GM19324 (cell line): ENCODE measurements around the gene TEKT5.

Experiments
- ATAC-seq: cut with Tn5 transposase; IDR thresholded peaks from one replicate; pipeline ENCODE4 v1.9.1; 2021; ENCODE audit warnings: mild to moderate bottlenecking, moderate library complexity; ENCODE audit not compliant: unreplicated experiment, low FRiP score

The TEKT5 gene

DNA sequence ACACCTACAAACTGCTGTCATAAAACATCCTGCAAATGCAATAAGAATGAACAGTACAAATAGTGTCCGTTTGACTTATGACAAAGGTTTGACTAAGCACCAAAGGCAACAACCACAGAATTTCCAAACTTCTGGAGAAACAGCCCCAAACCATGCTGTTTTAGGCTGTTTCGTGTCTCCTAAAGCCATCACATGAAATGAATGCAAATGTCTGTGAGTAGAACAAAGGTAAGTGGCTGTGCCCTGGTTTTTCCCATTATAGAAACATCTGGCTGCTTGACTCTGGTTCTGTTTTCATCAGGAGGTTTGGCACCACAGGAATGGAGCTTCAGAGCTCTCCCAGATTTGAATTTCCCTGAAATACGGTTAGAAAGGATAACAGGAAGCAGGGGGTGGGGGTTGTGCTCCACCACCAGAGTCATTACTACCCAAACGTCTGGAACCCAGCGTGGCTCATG, 109.7 kb downstream of the TEKT5 start:
- no peak for ATAC-seq

DNA sequence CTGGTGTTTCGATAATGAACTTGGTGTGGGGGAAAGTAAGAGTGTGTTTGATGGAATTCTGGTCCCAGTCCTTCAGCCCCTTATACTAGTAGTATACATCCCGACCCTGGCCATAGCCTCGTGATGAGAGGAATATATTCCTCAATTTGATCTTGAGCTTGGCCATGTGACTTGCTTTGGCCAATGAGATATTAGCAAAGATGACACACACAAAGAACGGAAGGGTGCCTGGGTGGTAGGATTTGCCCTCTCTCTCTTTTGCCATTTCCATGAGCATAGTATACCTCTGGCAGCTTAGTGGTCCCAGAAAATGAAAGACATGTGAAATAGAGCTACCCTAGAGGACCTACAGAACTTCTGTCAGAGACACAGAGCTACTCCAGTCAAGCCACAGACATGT, 111.5 kb downstream of the TEKT5 start:
- ATAC-seq = no peak

DNA sequence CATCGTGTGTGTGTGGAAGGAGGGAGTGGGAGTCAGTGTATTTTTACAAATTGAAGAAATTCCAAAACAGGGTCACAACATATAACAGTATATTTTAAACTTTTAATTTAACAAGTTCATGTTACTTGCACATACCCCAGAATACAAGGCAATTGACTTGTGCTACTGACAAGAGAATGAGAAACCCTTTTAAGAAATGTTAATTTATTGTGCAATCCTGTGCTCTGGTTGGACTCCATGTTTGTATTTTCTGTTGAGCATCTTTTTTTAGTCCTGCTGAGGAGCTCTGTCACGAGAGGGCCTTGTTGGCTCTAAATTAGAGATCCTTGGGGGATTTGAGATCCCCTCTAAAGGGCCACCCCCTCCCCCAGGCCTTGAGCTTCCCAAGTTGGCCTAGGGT, 113.2 kb downstream of the TEKT5 start:
- ATAC-seq = no peak

DNA sequence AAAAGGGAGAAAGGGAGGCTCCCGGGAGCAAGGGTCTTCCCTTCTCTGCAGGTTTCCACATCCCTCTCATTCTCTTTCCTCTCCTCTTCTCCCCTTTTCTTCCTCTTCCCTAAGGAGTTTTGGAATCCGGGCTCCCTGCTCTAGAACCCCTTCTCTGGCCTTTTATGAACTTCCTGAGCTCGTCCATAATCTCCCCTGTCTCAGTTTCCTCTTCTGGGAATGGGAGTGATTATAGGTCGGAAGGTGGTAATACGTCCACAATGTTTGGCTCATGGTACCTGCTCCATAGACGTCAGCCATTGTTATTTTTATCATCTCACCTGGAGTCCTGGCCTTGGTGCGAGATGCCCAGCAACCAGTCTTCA, 113.9 kb downstream of the TEKT5 start:
- no peak for ATAC-seq

DNA sequence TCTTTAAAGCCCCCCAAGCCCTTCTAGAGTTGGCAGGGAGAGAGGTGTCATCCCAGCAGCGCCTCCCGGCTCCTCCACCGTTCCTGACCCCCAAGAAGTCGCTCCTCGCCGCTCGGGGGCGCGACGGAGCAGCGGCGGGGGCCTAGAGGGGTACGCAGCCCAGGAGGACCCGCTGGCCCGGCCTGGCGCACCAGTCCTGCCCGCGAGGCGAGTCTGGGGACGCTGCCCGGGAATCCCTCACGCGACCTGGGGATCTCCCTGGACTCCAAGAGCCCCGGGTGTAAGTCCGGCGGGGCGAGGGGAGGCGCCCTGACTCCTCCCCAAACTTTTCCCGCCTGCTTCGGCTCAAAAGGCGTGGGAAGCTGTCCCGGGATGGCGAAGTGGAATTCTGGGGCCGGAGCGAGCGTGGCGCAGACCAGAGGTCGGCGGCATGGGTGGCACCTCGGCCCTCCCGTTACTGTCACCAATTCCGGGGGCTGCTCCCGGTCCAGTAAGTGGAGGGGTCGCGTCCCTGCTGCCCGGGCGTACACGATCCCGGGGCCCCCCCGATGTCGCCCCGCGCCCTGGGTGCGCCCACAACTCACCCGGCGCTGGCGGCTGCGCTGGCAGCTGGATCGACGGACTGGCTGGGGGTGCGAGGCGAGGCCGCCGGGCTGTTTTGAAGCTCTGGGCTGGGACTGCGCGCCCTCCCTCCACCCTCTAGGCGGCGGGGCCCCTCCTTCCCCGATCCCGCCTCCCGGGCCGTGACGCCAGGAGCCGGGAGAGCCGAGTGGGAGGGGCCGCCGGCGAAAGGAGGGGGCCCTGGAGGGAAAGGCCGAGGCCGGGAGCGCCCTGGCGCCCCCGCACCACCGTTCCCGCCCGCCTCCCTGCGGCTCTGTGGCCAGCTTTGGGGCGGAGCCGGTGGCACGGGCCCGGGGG, 114.5 kb downstream of the TEKT5 start, which contains the start of gene EMP2:
EMP2 (minus strand) TSS at position 634 of the 918 bp plus-strand sequence. CDS start 32,981 bp downstream, outside the sequence.
- ATAC-seq = no peak

DNA sequence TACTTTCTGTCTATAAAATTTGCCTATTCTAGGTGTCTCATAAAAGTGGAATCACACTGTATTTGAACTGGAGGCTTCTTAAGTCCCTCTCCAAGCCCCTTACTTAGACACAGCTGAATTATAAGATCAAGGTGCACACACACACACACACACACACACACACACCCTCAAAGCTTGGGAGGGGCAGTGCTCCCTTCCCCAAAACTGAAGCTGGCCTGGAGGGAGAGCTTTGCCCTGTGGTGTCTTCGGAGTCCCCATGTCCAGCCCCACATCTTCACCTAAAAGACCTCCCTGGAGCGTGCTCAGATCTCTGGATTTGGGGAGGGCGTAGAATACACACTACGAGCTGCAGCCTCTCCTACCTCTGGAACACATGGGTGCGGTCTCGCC, 115.2 kb downstream of the TEKT5 start:
- ATAC-seq = no peak

DNA sequence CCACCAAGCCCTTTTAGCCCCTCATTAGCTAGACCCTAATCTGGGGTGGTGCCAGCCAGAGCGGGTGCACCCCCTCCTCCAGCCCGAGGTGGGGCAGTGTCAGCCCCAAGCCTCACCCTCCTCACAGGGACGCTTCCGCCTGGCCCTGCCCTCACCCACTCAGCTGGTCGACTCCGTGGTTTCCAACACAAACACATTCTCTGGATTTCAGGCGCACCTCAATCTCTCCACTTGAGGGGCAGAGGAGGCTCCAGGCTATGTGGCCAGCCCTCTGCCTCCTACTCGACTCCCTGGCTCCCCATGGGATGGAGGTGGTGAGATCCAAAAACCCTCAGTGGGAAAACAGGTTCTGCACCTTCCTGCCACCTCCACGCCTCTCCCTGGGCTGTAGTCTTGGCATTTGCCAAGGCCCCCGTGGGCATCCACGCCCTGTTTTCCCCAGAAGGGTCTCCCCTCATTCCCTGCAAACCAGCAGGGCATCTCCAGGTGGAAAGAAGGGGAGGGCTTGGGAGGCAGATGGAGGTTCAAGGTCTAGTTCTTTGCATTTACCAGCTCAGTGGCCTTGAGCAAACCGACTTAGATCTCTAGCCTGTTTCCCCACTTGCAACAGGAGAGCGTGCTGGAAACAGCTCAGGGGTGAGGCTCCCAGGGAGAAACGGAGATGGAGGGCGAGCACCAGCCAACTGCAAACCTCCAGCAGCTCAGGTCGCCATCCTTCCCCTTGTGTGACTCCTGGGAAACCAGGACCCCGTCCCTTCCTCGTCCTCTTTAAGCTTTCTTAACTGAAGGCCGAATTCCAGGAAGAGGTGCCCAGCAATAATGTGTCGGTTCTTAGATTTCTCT, 116.0 kb downstream of the TEKT5 start:
- ATAC-seq = no peak
